Panc1 (cell line): ENCODE data around the gene ARL14EPL. TPM values are rescaled to one million over a fixed set of nuclear protein-coding genes. Genes with fewer than 3 reads are reported as not detected.

Experiments used
- ATAC-seq: fragments of 200-7000 bp; cut with Tn5 transposase; 2 replicates; pipeline ENCODE4 v1.9.1; 2020; ENCODE audit warnings: mild to moderate bottlenecking, moderate library complexity
- BruUV-seq: library from RNA; stranded (reverse); fragments of 400-500 nt; replicated peaks from 2 replicates; lab custom pipeline; 2021; lab: Mats Ljungman, UMichigan
- CTCF ChIA-PET: fragments of 300-600 bp; sonication (Branson Sonifier 250); formaldehyde crosslinking; loops from one replicate; lab custom pipeline; 2022; ENCODE audit warnings: antibody characterized with exemption; lab: Charles Lee
- POLR2A ChIA-PET: fragments of 300-600 bp; sonication (Branson Sonifier 250); formaldehyde crosslinking; loops from one replicate; lab custom pipeline; 2022; ENCODE audit warnings: antibody characterized with exemption; lab: Charles Lee
- DNase-seq: peaks from one replicate; pipeline ENCODE4 v3.0.0-alpha.2; 2010; ENCODE audit warnings: low read depth, low spot score
- H3K27ac ChIP-seq: 2 replicates; pipeline ENCODE4 v1.5.1; 2011; ENCODE audit warnings: mild to moderate bottlenecking, low read length, inconsistent platforms
- H3K27me3 ChIP-seq: fragments of 200-500 bp; sonication (Bioruptor generic); 2 replicates; pipeline ENCODE4 v1.6.0; 2014; ENCODE audit warnings: low read length, inconsistent platforms; ENCODE audit not compliant: control insufficient read depth, insufficient read depth
- H3K36me3 ChIP-seq: fragments of 200-500 bp; sonication (Bioruptor generic); 2 replicates; pipeline ENCODE4 v1.5.1; 2014; ENCODE audit warnings: inconsistent platforms, mild to moderate bottlenecking, low read length, moderate library complexity; ENCODE audit not compliant: control insufficient read depth, insufficient read depth
- H3K4me1 ChIP-seq: 2 replicates; pipeline ENCODE4 v1.5.1; 2011; ENCODE audit warnings: inconsistent platforms, mild to moderate bottlenecking, low read length, moderate library complexity; ENCODE audit not compliant: control insufficient read depth, insufficient read depth
- H3K4me3 ChIP-seq, 2 experiments: 2 replicates each; pipeline ENCODE4 v1.5.1; 2011 to 2012; ENCODE audit warnings: low read depth in 2 of 2, low read length in 2 of 2, mild to moderate bottlenecking in 2 of 2, inconsistent platforms in 1 of 2, moderate library complexity in 1 of 2
- H3K9me3 ChIP-seq: fragments of 200-500 bp; sonication (Bioruptor generic); 2 replicates; pipeline ENCODE4 v1.5.1; 2014; ENCODE audit warnings: low read depth, mild to moderate bottlenecking, inconsistent platforms, low read length, moderate library complexity; ENCODE audit not compliant: control insufficient read depth, insufficient read depth
- POLR2AphosphoS5 ChIP-seq: IDR thresholded peaks from 2 replicates; pipeline ENCODE4 v1.6.1; 2012; ENCODE audit warnings: mild to moderate bottlenecking, low read depth, low read length, moderate library complexity
- SIN3A ChIP-seq: IDR thresholded peaks from 2 replicates; pipeline ENCODE4 v1.6.1; 2012; ENCODE audit warnings: low read depth, mild to moderate bottlenecking, low read length, moderate library complexity, borderline replicate concordance; ENCODE audit not compliant: insufficient read depth
- TCF7L2 ChIP-seq: IDR thresholded peaks from 2 replicates; pipeline ENCODE4 v1.6.1; 2011; ENCODE audit warnings: mild to moderate bottlenecking, low read depth, low read length, inconsistent platforms
- in situ Hi-C: cut with HindIII; loops from 2 replicates; pipeline ENCODE4 v1.10.0; 2016; ENCODE audit warnings: low sequenced_read_pairs, low pct_unique_long_range_greater_than_20kb
- intact Hi-C: fragments of 100-400 bp; cut with micrococcal nuclease; formaldehyde crosslinking; loops from one replicate; pipeline ENCODE4 v1.10.0; 2022; ENCODE audit not compliant: unreplicated experiment
- total RNA-seq: library from RNA; stranded (reverse); gene quantifications from one replicate; pipeline ENCODE4 v1.2.1, GENCODE V29; 2021; ENCODE audit not compliant: unreplicated experiment
- TF ChIP-seq, protein P1 (sequence below), 2 experiments: IDR thresholded peaks; 2 replicates each; pipeline ENCODE4 v1.6.1; 2011 to 2012; ENCODE audit warnings: low read depth in 2 of 2, control low read depth in 1 of 2, low read length in 1 of 2, mild to moderate bottlenecking in 1 of 2, moderate library complexity in 1 of 2; ENCODE audit not compliant: insufficient read depth in 1 of 2
- TF ChIP-seq, protein P2 (sequence below): fragments of 450-650 bp; IDR thresholded peaks from 2 replicates; pipeline ENCODE4 v1.5.1; 2017; ENCODE audit warnings: mild to moderate bottlenecking

ARL14EPL gene
- total RNA-seq, 1 experiment from 2014 or later, result not detected

DNA sequence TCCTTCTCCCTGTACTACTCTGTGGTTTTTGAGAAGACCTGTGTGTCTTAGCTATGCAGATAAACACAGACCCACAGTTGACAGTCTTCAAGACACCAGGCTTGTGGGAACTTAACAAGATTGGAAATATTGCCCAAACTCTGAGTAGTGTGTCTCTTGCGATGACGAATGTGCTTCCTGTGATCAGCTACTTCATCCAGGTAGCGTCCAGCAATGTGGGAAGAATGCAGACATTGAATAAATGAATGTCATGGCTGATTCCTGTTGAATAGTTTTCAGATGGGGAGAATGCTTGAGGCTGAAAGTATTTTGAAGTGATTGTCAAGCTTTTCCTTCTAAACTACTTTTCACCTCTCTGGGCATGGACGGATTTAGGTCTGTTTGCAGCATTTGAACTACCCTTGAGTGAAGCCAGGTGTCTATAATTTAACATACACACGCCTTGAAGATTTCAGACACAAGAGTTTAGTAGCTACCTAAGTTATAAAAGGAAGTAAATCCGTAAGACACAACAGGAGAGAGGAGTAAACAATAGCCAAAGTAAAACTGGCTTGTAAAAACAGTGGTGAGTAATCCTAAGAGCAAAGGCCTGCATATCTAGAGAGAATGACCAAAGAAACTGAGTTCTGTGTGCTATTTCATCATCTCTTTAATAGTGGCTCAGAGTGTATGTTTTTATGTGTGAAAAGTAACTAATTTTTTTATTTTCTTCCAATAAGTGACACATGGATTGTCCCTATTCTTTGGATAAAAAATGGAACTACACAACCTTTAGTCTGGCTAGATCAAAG lies 30.0 kb upstream of the ARL14EPL start:
- ATAC-seq, result no peak
- POLR2A ChIA-PET, result no interaction called here
- H3K4me1 ChIP-seq, result no peaks in the 10 kb centered on the region

DNA sequence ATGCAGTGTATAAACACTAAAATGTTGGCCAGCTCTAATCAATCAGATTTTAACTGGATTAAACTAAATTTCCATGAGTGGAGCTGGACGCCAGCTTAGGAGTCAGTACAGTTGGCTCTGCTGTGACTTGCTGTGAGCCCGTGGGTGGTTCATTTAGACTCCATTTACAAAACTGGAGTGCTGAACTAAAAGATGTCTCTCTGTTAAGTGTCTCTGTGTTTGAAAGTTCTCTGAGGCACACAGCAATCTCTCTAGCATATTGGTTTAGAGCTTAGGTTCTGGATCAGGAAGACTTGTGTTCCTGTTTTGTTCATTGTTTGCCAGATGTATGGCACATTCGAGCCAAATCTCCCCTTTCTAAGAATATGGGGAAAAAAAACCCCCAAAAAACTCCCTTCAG lies 28.0 kb upstream of the ARL14EPL start:
- Histone ChIP-seq H3K27me3 (no peaks in the 10 kb centered on the region), H3K4me1 (no peaks in the 10 kb centered on the region), H3K27ac (no peak overlapping the region), H3K36me3 (no peaks in the 10 kb centered on the region), H3K9me3 (no peaks in the 10 kb centered on the region), H3K4me3 (no peak overlapping the region)
- ATAC-seq (no peak), DNase-seq (no peak)
- TF ChIP-seq, protein P1, sequence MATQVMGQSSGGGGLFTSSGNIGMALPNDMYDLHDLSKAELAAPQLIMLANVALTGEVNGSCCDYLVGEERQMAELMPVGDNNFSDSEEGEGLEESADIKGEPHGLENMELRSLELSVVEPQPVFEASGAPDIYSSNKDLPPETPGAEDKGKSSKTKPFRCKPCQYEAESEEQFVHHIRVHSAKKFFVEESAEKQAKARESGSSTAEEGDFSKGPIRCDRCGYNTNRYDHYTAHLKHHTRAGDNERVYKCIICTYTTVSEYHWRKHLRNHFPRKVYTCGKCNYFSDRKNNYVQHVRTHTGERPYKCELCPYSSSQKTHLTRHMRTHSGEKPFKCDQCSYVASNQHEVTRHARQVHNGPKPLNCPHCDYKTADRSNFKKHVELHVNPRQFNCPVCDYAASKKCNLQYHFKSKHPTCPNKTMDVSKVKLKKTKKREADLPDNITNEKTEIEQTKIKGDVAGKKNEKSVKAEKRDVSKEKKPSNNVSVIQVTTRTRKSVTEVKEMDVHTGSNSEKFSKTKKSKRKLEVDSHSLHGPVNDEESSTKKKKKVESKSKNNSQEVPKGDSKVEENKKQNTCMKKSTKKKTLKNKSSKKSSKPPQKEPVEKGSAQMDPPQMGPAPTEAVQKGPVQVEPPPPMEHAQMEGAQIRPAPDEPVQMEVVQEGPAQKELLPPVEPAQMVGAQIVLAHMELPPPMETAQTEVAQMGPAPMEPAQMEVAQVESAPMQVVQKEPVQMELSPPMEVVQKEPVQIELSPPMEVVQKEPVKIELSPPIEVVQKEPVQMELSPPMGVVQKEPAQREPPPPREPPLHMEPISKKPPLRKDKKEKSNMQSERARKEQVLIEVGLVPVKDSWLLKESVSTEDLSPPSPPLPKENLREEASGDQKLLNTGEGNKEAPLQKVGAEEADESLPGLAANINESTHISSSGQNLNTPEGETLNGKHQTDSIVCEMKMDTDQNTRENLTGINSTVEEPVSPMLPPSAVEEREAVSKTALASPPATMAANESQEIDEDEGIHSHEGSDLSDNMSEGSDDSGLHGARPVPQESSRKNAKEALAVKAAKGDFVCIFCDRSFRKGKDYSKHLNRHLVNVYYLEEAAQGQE (IDR thresholded peaks at IDR 0.05; ENCODE audit: insufficient read depth in 1 of 2, low read depth in 2 of 2, low read length in 1 of 2), result no peak
- no peak for TF ChIP-seq POLR2AphosphoS5
- no peak for TF ChIP-seq SIN3A
- no peak for TF ChIP-seq TCF7L2
- TF ChIP-seq, protein P2, sequence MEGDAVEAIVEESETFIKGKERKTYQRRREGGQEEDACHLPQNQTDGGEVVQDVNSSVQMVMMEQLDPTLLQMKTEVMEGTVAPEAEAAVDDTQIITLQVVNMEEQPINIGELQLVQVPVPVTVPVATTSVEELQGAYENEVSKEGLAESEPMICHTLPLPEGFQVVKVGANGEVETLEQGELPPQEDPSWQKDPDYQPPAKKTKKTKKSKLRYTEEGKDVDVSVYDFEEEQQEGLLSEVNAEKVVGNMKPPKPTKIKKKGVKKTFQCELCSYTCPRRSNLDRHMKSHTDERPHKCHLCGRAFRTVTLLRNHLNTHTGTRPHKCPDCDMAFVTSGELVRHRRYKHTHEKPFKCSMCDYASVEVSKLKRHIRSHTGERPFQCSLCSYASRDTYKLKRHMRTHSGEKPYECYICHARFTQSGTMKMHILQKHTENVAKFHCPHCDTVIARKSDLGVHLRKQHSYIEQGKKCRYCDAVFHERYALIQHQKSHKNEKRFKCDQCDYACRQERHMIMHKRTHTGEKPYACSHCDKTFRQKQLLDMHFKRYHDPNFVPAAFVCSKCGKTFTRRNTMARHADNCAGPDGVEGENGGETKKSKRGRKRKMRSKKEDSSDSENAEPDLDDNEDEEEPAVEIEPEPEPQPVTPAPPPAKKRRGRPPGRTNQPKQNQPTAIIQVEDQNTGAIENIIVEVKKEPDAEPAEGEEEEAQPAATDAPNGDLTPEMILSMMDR, result no peak
- CTCF ChIA-PET, result no interaction called here
- in situ Hi-C loops (no loop called here), intact Hi-C loops (no loop called here)
- BruUV-seq, result no TSS peak
- POLR2A ChIA-PET, result no interaction called here

More for the DNA sequence above, 30.0 kb upstream of the ARL14EPL start:
- in situ Hi-C loops (no loop called here), intact Hi-C loops (no loop called here)
- Histone ChIP-seq H3K27ac (no peak overlapping the region), H3K9me3 (no peaks in the 10 kb centered on the region), H3K27me3 (no peaks in the 10 kb centered on the region), H3K4me3 (no peak overlapping the region), H3K36me3 (no peaks in the 10 kb centered on the region)
- BruUV-seq, result no TSS peak
- TF ChIP-seq SIN3A, result no peak
- TF ChIP-seq, protein P2, result no peak
- TF ChIP-seq, protein P1 (IDR thresholded peaks at IDR 0.05; ENCODE audit: insufficient read depth in 1 of 2, low read depth in 2 of 2, low read length in 1 of 2), result no peak
- no peak for TF ChIP-seq TCF7L2
- no peak for TF ChIP-seq POLR2AphosphoS5
- no peak for DNase-seq
- CTCF ChIA-PET, result no interaction called here
